ENCODE measurements around the gene C2CD4A.
A peak's percentile ranks its signal among the peaks of the same experiment; 100 is the strongest.

C2CD4A gene

GRCh38 chr15:62109982-62110851 is 43.4 kb downstream of the C2CD4A start:
- H3K27ac ChIP-seq: no peak overlapping the region
- no peak for TF ChIP-seq ZFX (IDR thresholded peaks at IDR 0.05; ENCODE audit: borderline replicate concordance)
- no peak for TF ChIP-seq CTCF (IDR thresholded peaks at IDR 0.05)

- peak overlapping the region; percentile 69 for H3K27ac ChIP-seq
- TF ChIP-seq ZFX (IDR thresholded peaks at IDR 0.05; ENCODE audit: borderline replicate concordance) (no peak), CTCF (IDR thresholded peaks at IDR 0.05) (no peak)
Observed at GRCh38 chr15:62112081-62112480, 45.3 kb downstream of the C2CD4A start.

GRCh38 chr15:62112616-62113593 is 46.1 kb downstream of the C2CD4A start:
- no peak for TF ChIP-seq ZFX (IDR thresholded peaks at IDR 0.05; ENCODE audit: borderline replicate concordance)
- no peak for TF ChIP-seq CTCF (IDR thresholded peaks at IDR 0.05)

GRCh38 chr15:62115847-62116246 is 49.1 kb downstream of the C2CD4A start:
- no peak overlapping the region for H3K27ac ChIP-seq

More at GRCh38 chr15:62112616-62113593, 46.1 kb downstream of the C2CD4A start:
- H3K27ac ChIP-seq: peak overlapping the region; percentile 69

GRCh38 chr15:62118520-62119226 is 51.9 kb downstream of the C2CD4A start:
- no peak overlapping the region for H3K27ac ChIP-seq
- TF ChIP-seq CTCF (IDR thresholded peaks at IDR 0.05) (no peak), ZFX (IDR thresholded peaks at IDR 0.05; ENCODE audit: borderline replicate concordance) (no peak)

More at GRCh38 chr15:62115847-62116246, 49.1 kb downstream of the C2CD4A start:
- TF ChIP-seq CTCF (IDR thresholded peaks at IDR 0.05) (no peak), ZFX (IDR thresholded peaks at IDR 0.05; ENCODE audit: borderline replicate concordance) (no peak)

GRCh38 chr15:62119227-62119864 is 52.6 kb downstream of the C2CD4A start:
- H3K27ac ChIP-seq: no peak overlapping the region
- TF ChIP-seq ZFX (IDR thresholded peaks at IDR 0.05; ENCODE audit: borderline replicate concordance) (no peak), CTCF (IDR thresholded peaks at IDR 0.05) (no peak)
